HG03103 (cell line): Measurements from ENCODE around the gene MYH6.
"Not testable (repeated sequence)": the region's sequence is repeated elsewhere in the genome, so short reads cannot be mapped to it uniquely, and the experiment has no call there.

Experiments used
- ATAC-seq: cut with Tn5 transposase; IDR thresholded peaks from one replicate; pipeline ENCODE4 v1.9.1; 2021; ENCODE audit warnings: low read depth; ENCODE audit not compliant: unreplicated experiment

Gene MYH6

DNA sequence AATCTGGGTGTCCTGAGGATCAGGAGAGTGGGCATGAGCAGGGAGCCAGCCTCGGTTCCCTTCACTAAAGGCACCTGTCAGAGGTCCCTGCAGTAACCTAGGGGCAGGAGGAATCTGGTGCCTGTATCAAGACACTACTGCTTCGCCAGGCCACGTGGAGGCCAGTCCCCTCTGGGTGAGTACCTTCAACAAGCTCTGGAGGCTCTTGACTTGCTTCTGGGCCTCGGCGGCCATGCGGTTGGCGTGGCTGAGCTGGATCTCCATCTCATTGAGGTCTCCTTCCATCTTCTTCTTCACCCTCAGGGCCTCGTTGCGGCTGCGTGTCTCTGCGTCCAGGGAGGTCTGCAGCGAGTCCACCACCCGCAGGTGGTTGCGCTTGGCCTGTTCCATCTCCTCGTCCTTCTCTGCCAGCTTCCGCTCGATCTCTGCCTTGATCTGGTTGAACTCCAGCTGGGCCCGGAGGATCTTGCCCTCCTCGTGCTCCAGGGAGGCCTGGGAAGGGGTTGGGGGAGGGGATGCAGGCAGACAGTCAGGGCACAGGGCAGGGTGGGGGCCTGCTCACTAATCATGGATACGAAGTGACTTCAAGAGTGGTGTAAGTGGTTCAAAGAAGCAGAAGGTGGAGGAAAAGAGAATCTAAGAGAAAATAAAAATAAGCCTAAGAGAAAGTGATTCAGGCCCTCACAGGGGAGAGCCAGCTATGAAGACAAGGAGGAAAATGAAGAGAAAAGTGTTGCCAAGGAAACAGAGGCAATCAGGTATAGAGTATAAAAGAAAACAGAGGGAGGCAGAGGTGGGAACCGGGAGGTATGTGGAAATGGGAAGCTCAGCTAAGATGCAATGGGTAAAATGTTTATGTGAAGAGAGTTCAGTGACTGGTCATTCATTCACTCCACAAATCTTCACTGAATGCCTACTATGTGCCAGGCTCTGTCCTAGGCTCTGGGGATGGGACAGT is 8.0 kb upstream of the MYH6 start:
- ATAC-seq = no peak

DNA sequence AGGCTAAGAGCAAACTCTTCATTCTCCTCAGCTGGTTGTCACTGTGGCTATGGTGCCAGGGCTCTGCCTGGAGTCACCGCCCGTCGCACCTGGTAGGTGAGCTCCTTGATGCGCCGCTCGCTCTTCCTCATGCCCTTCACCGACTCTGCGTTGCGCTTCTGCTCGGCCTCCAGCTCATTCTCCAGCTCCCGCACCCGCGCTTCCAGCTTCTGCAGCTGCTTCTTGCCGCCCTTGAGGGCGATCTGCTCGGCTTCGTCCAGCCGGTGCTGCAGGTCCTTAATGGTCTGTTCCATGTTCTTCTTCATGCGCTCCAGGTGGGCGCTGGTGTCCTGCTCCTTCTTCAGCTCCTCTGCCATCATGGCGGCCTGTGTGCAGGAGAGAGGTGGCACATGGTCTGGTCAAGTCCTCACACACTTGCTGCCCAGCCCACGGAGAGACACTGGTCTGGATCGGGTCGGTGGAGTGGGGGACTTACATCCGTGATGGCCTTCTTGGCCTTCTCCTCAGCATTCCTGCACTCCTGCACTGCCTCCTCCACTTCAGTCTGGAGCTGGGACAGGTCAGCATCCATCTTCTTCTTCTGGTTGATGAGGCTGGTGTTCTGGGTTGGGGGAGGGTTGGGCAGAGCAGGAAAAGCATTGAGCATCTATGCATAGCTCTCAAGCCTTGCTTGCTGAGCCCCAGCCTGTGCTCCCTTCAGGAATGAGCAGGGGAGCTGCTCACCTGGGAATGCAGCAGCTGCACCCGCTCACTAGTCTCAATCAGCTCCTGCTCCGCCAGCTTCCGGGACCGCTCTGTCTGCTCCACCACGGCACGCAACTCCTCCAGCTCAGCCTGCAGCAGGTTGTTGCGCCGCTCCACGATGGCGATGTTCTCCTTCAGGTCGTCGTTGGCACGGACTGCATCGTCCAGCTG is 7.1 kb upstream of the MYH6 start:
- no peak for ATAC-seq

DNA sequence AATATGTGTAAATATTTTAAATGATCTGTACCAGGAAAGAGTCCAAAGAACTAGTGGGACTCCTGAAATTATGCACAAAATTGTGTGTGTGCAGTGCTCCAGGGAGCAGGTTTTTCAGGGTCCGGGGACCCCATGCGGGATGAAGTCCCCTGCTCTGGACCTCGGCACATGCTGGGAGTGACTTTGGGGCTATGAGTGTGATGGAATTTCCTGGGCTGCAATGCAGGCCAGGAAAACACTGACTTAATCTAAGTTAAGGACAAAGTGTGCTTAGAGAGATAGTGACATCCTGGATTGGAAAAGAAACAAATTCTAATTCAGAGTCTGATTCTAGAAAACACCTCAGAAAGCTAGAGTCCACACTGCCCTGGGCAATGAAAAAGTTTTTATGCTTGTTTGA is 6.2 kb upstream of the MYH6 start:
- no peak for ATAC-seq

DNA sequence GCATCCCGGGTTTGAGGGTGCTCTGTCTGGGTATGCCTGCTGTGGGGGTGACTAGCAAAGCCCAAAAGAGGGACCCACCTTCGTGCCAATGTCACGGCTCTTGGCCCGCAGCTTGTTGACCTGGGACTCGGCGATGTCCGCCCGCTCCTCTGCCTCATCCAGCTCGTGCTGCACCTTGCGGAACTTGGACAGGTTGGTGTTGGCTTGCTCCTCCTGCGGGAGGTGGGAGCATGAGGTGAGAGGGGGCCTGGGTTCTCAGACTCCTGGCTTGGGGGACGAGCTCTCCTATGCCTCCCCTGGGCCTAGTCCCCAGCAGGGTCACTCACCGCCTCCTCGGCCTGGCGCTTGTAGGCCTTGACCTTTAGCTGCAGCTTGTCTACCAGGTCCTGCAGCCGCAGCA is 5.6 kb upstream of the MYH6 start:
- no peak for ATAC-seq

DNA sequence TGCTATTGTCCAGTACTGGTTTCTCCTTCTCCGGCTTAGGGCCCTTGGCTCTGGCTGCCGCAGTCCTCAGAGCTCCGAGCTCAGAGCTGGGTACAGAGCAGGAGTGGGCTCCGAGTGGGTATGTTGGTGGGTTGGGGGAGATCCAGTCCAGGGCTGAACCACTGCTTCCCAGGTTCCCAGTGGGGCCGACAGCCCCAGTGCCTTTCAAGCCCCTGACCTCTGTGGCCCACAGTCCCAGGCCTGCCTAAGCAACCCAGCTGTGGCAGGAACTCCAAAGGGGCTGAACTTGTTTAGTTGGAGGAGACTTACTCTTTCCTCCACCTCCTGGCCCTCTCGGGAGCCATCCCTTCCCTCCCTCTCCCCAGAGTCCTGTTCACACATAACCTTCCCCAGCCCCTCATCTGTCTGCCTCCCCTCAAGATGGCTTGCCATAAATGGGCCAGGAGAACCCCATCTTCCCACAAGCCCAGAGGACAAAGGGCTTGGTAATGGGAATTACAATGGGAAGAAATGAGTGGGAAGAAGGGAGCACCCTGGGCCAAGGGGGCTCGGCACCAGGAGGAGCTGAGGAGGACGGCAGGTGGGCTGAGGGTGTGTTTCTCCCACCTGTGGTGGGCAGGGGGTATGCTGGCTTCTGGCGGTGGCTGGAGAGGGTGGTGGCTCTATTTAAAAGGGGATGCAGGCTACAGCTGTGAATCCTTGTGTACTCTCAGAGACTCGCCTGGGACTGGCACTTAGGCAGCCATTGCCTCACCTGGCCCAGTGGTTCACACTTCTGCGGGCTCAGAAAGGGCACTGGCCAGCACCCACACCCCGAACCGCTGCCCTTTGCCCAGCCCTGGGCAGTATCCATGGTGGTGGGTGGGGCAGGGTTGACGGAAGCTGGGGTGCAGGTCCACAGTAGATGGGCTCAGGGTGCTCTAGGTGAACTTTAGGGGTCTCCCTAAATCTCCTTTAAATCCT is 3.8 kb upstream of the MYH6 start:
- ATAC-seq = no peak

DNA sequence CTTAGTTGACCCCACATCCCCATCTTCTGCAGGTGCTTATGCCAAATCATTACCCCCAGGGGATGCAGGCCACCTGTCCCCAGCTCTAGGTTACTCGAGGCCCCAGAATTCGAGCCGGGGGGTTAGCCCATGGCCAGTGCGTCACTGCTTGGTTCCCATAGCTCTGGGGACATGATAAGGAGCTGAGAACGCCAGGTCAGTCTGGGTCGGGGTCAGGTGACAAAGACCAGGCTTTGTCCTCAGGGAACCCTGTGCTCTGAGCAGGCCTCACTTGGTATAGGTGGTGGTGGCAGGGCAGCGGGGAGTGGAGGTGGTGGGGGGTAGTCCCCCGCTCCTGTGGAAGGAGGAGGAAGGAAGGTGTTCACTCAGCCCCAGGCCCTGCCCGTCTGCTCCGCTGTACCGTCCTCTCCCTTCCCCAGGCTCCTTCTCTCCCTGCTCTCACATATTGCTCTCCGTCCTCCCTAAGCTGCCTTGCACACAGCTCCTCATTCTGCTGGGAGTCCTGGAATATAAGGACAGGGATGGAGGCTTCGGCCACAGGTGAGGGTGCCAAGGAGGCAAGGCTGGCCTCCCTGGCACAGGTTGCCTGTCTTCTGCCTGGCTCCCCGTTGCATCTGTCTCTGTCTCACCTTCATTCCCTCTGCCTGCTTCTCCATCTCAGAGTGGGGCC is 2.0 kb upstream of the MYH6 start:
- ATAC-seq = no peak

DNA sequence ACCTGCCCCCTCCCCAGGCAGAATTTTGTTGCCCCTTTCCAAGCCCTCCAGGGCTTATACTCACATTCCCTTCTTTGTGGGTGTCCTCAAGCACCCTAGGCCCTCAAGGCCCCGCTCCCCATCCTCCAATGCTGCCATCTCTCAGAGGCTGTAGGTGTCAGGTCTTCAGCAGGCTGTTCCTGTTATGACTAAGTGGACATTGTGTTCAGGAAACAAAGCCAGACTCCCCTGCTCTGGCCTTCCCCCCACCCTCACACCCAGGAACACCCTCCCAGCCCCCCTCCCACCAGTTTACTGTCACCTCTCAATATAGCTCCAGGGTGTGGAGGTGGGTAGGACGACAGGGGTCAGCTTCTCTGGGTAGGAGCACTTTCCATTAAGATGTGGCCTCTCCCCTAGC is 1.4 kb upstream of the MYH6 start:
- no peak for ATAC-seq

DNA sequence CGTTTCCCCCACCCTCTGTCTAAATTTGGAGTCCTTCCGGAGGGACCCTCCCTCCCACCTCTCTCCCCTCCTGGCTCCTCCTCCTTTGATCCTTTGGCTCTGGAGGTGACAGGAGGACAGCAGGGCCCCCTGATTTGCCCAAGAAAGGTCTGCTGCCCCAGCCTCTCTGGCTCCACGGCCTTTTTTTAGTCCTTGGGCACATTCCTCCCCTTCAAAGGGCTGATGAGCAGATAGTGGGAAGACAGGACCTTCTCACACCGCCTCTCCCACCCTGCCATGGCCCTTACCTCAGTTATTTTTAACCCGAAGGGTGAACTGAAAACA is 196 bp upstream of the MYH6 start:
- ATAC-seq = no peak

DNA sequence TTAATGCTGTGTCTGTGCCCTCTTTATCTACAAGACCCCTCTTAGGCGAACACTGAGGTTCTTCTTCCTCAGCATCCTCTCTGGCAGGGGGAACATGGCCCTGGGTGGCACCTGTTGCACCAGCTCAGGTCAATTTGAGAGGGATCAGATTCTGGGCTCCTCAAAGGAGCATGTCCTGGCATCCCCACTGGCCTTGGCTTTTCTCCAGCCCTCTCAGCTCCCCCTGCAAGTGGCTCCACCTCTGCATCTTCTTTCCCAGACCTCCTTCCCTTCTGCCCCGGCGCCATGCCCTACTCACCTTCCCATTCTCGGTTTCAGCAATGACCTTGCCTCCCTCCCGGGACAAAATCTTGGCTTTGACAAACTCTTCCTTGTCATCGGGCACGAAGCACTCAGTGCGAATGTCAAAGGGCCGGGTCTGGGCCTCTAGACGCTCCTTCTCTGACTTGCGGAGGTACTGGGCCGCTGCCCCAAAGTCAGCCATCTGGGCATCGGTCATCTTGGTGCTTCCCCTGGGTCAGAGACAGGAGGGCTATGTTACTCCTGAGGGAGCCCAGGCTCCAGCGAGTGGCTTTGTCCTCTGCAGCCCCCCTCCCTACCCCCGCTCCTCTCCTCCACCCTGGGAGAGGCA is 1.2 kb downstream of the MYH6 start:
- no peak for ATAC-seq

DNA sequence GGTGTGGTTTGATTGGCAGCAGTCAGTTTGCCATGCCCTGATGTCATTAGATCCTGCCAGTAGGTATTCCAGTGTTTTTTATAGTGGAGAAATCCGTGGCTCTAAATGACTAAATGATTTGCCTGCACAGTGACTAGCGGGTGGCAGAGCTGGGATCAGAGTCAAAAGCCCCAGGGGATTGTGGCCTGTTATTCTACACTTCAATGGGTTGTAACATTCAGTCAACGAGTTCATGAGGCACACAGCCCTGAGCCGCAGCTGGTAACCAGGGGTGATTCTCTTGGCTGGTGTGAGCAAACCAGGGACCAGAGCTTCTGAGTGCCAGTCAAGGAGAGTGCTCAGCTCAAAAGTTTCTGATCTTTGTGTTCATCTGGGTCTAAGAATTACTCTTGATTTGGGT is 1.8 kb downstream of the MYH6 start:
- ATAC-seq = no peak

DNA sequence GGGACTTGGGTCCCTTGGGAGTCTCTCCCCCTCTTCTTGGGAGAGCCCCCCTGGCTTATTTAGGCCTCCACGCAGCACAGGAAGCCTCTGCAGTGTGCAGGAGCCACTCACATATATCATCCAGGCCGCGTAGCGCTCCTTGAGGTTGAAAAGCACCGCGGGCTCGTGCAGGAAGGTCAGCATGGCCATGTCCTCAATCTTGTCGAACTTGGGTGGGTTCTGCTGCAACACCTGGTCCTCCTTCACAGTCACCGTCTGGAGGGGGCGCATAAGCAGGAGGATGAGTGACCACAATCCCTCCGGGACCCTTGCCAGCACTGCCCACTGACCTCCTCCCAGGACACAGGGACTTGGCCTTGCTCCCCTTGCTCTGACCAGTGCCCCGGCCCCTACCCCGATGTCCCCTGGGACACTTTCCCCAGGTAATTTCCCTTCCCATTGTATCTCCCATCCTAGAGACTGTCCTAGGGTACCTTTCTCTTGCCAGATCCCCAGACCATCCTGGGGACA is 2.5 kb downstream of the MYH6 start:
- no peak for ATAC-seq

DNA sequence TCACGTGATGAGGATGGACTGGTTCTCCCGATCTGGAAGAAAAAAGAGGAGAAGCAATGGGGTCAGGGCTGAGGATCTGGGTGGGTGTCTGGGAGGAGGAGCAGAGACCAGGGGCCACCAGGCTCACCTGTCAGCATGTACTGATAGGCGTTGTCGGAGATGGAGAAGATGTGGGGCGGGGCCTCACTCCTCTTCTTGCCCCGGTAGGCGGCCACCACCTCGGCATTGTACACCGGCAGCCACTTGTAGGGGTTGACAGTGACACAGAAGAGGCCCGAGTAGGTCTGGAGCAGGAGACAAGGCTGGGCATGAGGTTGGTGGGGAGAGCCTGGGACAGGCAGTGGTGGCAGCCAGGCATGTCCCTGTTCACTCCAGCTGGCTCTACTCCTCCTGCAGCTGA is 3.0 kb downstream of the MYH6 start:
- ATAC-seq = no peak

DNA sequence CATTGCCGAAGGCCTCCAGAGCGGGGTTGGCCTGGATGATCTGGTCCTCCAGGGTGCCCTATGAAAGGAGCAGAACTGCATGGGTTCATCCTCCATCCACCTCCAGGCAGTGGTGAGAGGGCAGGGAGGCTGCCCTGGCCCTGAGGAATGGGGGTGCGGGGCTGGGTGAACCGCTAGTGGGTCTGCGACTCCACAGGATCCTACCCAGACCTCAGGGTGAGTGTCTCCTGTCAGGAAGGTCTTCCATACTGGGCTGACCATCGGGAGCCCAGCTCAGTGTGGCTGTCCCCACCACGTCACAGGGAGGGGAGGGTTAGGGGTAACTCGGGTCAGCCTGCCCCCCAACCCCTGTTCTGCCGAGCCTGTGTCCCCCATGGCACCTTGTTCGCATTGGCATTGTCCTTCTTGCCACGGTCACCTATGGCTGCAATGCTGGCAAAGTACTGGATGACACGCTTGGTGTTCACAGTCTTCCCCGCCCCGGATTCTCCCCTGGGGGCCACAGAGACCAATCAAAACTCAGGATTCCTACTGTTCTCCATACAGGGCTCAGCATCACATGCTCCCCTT is 3.7 kb downstream of the MYH6 start:
- no peak for ATAC-seq

DNA sequence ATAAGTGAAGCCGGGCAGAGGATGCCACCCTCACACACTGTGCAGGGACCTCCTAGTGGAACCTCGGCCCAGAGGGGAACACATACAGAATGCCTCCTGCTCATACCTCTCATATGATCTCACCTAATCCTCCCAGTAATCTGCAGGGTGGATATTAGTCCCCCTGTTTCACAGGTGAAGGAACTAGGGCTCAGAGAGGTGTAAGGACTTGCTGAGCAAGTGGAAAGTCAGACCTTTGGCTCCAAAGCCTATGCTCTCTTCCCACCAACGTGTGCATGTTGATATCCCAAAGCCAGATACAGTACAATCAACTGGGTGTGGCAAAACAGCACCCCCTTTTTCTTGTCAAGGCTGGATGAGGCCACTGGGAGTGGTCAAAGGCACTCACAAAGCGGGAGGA is 4.2 kb downstream of the MYH6 start:
- ATAC-seq = no peak

DNA sequence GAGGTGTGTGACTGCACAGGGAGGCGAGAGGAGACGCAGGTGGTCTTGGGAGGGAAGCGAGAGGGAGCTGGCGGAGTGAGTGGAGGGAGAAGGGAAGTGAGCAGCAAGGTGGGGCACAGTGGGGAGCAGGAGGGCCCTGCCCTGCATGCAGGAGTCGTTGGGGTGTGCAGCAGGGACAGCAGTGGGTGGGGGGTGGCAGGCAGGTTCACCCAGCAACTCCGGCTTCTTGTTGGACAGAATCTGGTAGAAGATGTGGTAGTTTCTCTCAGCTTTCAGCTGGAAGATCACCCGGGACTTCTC is 5.0 kb downstream of the MYH6 start:
- ATAC-seq = no peak

DNA sequence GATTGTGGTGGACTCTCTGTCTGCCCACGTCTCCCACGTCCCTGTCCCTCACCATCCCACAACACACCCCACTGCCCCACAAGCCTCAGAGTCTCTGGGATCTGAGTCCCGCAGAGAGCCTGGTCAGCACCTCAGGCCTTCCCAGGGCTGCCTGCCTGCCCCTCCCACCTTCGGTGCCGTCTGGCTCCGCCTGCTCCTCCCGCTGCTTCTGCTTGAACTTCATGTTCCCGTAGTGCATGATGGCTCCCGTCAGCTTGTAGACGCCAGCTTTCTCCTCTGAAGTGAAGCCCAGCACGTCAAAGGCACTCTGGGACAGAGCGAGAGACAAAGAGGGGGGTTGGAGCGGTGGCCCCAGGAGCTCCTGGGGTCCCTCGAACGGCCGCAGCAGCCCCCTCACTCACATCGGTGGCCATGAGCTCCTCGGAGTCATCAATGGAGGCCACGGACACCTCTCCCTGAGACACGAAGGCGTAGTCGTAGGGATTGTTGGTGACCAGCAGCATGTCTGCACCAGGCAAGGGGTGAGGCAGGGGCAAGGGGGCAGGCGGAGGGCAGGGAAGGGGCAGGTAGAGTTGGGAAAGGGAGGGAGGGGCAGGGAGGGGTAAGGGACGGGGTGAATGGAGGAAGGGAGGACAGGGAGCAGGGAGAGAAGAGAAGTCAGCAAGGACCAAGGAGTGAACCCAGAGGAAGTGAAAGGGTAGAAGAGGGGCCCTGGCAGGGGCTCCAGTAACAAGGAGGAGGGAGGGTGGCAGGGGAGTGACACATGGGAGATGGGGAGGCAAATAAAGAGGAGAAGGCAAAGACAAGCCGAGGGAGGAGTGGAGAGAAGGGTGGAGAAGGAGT is 5.6 kb downstream of the MYH6 start:
- ATAC-seq = no peak

DNA sequence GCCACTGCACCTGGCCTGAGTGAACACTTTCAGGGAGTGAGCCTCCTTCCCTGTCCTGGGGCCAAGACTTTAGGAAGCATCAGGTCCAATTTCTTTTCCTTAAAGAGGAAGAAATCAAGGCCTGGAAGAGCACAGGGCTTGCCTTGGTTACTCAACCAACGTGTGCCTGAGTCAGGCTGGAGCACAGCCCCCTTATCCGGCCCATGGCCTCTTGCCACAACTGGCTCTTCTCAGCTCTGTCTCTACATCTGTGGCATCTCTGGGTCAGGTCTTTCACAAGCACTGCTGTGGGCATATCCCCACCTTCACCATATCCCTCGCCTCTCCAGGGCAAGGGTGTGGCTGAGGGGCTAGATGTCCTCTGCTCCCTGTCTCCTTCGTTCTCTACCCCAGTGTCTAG is 6.8 kb downstream of the MYH6 start:
- no peak for ATAC-seq

DNA sequence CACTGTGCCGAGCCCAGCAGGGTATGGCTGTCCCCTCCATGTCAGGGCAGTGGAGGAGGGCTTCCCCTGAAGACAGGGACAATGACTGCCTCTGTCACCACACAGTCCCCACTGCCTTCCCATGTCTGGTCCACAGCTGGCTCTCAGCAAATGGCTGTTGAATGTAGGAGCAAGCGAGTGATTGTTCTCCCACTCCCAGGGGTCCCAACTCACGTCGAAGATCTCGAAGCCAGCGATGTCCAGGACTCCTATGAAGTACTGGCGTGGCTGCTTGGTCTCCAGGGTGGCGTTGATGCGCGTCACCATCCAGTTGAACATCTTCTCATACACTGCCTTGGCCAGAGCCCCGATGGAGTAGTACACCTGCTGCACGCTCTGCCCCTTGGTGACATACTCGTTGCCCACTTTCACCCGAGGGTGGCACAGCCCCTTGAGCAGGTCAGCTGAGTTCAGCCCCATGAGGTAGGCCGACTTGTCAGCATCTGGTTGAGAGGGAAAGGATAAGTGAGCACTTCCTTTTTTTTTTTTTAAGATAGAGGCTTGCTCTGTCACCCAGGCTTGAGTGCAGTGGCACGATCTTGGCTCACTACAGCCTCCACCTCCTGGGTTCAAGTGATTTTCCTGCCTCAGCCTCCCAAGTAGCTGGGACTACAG is 7.5 kb downstream of the MYH6 start:
- ATAC-seq = not testable (repeated sequence)
